AG10803 (cell line): ENCODE data around the gene BRF1.
"Not testable (repeated sequence)": the region's sequence is repeated elsewhere in the genome, so short reads cannot be mapped to it uniquely, and the experiment has no call there.

Experiments used
- DNase-seq: peaks from one replicate; pipeline ENCODE4 v3.0.0; 2010; ENCODE audit warnings: low read depth
- H3K4me3 ChIP-seq: 2 replicates; pipeline ENCODE4 v1.5.1; 2011; ENCODE audit warnings: mild to moderate bottlenecking, low read length, control low read depth
- TF ChIP-seq, protein P1 (sequence below): conservative IDR thresholded peaks from 2 replicates; pipeline ENCODE4 v1.5.1; 2011; ENCODE audit warnings: mild to moderate bottlenecking, low read length, control low read depth, inconsistent platforms

BRF1 gene

GRCh38 chr14:105335735-105336476, 35.1 kb upstream of the BRF1 start:
- H3K4me3 ChIP-seq: no peak overlapping the region
- no peak for DNase-seq
- TF ChIP-seq, protein P1, sequence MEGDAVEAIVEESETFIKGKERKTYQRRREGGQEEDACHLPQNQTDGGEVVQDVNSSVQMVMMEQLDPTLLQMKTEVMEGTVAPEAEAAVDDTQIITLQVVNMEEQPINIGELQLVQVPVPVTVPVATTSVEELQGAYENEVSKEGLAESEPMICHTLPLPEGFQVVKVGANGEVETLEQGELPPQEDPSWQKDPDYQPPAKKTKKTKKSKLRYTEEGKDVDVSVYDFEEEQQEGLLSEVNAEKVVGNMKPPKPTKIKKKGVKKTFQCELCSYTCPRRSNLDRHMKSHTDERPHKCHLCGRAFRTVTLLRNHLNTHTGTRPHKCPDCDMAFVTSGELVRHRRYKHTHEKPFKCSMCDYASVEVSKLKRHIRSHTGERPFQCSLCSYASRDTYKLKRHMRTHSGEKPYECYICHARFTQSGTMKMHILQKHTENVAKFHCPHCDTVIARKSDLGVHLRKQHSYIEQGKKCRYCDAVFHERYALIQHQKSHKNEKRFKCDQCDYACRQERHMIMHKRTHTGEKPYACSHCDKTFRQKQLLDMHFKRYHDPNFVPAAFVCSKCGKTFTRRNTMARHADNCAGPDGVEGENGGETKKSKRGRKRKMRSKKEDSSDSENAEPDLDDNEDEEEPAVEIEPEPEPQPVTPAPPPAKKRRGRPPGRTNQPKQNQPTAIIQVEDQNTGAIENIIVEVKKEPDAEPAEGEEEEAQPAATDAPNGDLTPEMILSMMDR: no peak

DNA sequence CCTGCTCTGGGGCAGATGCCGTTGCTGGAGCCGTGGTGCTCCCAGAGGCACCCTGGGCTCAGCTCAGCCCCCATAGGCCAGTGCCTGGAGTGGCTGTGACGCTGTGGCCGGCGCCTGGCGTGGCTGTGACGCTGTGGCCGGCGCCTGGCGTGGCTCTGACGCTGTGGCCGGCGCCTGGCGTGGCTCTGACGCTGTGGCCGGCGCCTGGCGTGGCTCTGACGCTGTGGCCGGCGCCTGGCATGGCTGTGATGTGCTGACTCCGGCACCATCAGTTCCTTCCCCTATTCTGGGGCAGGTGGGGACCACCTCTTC, 34.4 kb upstream of the BRF1 start:
- not testable (repeated sequence) for H3K4me3 ChIP-seq, DNase-seq

GRCh38 chr14:105334383-105335230, 33.8 kb upstream of the BRF1 start:
- no peak overlapping the region for H3K4me3 ChIP-seq
- TF ChIP-seq, protein P1: no peak
- DNase-seq: no peak

DNA sequence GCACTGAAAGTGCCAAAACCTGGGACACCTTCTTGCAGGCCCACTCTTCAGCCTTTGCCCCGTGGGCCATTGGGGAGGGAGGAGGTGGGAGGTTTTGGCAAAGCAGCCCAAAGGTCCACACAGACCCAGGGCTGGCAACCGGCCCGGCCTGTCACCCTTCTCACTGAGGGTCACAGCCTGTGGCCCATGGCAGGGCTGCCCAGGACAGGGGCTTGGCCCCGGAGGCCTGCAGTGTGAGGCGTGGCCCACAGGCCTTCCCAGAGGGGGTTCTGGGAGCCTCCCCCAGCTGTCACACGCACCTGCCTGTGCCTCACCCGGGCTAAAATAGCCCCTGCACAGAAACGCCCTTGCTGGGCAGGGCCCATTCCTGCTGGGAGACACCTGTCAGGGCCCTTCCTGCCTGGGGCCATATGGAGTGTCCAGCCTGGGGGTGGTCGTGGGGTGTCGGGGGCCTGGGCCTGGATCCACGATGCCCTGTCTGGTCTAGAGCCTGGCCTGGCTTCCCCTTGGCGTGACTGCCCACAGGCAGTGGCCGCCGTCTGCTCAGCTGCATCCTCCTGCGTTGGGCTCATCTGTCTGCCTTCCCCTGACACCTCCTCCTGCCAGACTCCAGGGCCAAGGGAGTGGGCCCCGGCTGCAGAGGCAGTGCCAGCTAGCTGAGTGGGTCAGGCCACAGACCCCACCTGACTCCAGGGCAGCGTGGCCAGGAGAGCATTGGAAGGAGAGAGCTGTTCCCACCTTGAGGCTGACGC, 33.0 kb upstream of the BRF1 start:
- no peak for DNase-seq
- TF ChIP-seq, protein P1: no peak
- H3K4me3 ChIP-seq: no peak overlapping the region

DNA sequence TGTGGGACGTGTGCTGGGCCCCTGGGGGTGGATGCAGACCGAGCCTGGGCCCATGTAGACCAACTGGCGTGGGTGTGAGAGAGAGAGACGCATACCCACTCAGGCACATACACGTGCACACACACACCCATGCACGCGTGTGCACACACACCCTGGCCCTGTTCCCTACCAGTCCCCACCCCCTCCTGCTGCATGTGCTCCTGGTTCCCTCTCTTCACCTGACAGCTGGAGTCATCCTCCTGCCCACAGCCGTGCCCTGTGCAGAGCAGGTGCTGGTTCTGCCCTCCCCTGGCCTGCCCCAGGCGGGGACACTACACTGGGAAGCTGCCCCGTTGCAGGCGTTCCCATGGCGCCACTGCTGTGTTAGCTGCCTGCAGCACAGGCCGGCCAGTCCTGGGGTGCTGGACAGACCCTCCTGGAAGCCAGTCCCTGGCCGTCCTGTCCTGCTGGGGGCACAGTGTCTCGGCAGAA, 32.3 kb upstream of the BRF1 start:
- DNase-seq: no peak
- TF ChIP-seq, protein P1: no peak
- no peak overlapping the region for H3K4me3 ChIP-seq

GRCh38 chr14:105332350-105332874, 31.6 kb upstream of the BRF1 start:
- TF ChIP-seq, protein P1: no peak
- H3K4me3 ChIP-seq: no peak overlapping the region
- DNase-seq: no peak

- TF ChIP-seq, protein P1: no peak
- H3K4me3 ChIP-seq: no peak overlapping the region
- no peak for DNase-seq
Measured at GRCh38 chr14:105331575-105332349, 31.0 kb upstream of the BRF1 start.
